Colon (tissue), 2 donors: ENCODE results near the gene NDUFB1.

Source experiments
- FAIRE-seq: peaks from 2 replicates; lab custom pipeline; 2012; peaks lifted over from hg19 to GRCh38; lab: Jason Lieb, UNC
- donor health status: control.
- donor health status: control.

NDUFB1 gene

DNA sequence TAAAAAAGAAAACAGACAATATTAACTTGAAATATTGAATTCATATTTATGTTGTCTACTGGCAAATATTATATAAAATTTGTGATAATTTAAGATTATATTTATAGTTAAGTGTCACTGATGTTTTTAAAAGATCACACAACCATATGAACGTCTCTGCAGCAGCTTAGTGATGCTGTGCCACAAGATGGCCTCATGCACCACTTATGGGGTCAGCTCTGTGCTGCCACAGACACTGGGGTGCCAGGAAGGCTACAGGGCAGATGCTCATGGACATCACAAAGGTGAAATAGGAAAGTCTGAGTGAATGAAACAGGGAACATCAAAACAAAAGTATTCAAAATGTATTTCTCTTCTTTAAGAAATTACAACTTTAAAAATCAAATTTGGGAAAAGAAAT lies 28.2 kb downstream of the NDUFB1 start:
- no peak for FAIRE-seq

DNA sequence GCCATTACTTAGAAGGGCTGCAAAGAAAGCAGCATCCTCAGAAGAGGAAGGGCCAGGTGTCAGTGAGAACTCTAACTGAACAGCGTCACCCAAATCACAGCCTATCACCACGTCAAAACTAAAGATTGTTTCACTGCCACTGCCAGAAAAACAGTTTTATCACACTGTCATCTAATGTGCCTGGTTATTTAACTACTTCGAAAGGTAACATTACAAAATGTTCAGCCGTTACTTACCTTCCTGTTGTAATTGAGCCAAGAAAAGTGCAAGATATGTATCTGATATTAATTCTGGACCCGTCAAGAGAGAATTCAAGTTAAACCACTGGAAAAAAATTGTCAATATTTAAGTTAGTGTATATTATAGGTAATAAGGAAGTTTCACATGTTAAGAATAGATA lies 33.0 kb downstream of the NDUFB1 start:
- FAIRE-seq: no peak

DNA sequence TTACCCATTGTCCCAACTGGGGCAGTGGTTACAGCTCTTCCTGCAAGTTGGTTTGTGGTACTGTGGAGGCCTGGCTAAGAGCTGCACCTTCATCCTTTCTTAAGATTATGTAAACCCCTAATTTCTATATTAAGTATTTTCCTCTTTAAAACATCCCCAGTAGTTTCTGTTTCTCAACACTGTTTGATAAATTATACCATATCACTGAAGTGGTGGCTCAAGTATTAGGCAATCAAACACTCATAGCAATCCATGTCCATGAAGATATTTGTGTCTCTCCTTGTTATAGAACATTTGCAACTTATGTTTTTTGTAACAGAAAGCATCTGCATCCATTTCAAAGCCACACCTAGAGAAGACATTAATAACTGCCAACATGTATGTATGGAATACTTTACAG lies 47.0 kb downstream of the NDUFB1 start:
- no peak for FAIRE-seq
